ENCODE data around the gene CNPPD1.
A peak's percentile ranks its signal among the peaks of the same experiment; 100 is the strongest.

The CNPPD1 gene

DNA sequence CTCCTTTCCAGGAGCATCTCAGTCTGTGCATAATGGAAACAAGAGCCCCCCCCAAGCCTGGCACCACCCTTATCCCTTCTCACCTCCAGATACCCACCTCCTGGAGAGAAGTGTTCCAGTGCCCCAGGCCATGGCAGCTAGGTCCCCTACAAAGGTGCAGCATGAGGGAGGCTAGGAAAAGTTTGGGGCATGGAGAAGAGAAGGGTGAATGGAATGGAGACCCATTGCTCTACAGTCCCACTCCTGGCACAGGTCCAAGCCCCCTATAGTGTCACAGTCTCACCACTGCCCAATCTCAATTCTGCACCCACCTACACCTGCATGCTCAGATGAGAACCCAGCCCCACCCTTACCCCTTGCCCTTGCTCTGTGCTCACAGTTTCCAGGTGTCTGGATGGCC, 7.8 kb downstream of the CNPPD1 start:
- peaks cover 6% of the 10 kb centered on the region for H3K4me1 Mint-ChIP-seq
- H3K9me3 Mint-ChIP-seq: no peaks in the 10 kb centered on the region
- H3K27me3 Mint-ChIP-seq (ENCODE audit: low read depth): peaks cover 4% of the 10 kb centered on the region
- no peak overlapping the region for H3K27ac Mint-ChIP-seq
- H3K4me3 Mint-ChIP-seq: no peak overlapping the region
- H3K36me3 Mint-ChIP-seq (ENCODE audit: low read depth): peaks cover 16% of the 10 kb centered on the region
- TF ChIP-seq, protein P1, sequence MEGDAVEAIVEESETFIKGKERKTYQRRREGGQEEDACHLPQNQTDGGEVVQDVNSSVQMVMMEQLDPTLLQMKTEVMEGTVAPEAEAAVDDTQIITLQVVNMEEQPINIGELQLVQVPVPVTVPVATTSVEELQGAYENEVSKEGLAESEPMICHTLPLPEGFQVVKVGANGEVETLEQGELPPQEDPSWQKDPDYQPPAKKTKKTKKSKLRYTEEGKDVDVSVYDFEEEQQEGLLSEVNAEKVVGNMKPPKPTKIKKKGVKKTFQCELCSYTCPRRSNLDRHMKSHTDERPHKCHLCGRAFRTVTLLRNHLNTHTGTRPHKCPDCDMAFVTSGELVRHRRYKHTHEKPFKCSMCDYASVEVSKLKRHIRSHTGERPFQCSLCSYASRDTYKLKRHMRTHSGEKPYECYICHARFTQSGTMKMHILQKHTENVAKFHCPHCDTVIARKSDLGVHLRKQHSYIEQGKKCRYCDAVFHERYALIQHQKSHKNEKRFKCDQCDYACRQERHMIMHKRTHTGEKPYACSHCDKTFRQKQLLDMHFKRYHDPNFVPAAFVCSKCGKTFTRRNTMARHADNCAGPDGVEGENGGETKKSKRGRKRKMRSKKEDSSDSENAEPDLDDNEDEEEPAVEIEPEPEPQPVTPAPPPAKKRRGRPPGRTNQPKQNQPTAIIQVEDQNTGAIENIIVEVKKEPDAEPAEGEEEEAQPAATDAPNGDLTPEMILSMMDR (IDR thresholded peaks at IDR 0.05; ENCODE audit: unreplicated experiment in 3 of 3): no peak

DNA sequence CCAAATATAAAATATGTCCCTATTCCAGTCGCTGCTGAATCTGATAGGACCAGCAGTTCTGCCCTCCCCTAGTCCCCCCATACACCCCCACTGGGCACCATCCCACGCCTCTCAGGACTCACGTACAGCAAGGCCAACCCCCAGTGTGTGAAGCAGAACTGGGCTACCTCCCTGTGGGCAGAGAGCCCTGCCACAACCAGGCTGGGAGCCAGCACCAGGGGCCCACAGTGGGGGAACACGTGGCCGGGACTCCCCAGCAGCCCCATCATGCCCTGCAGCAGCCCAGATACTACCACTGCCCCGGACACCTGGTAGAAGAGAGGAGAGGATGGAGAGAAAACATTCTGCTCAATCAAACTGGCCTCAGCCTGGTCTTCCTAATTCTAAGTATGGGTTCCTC, 8.2 kb downstream of the CNPPD1 start:
- Mint-ChIP-seq H3K4me3 (no peak overlapping the region), H3K9me3 (no peaks in the 10 kb centered on the region), H3K27ac (no peak overlapping the region), H3K4me1 (peaks cover 6% of the 10 kb centered on the region), H3K36me3 (ENCODE audit: low read depth) (peaks cover 14% of the 10 kb centered on the region), H3K27me3 (ENCODE audit: low read depth) (peaks cover 7% of the 10 kb centered on the region)
- TF ChIP-seq, protein P1 (IDR thresholded peaks at IDR 0.05; ENCODE audit: unreplicated experiment in 3 of 3): no peak

- peaks cover 11% of the 10 kb centered on the region for H3K27me3 Mint-ChIP-seq (ENCODE audit: low read depth)
- H3K4me3 Mint-ChIP-seq: no peak overlapping the region
- peaks cover 6% of the 10 kb centered on the region for H3K4me1 Mint-ChIP-seq
- TF ChIP-seq, protein P1 (IDR thresholded peaks at IDR 0.05; ENCODE audit: unreplicated experiment in 3 of 3): no peak
- H3K36me3 Mint-ChIP-seq (ENCODE audit: low read depth): peaks cover 14% of the 10 kb centered on the region
- H3K27ac Mint-ChIP-seq: no peak overlapping the region
- no peaks in the 10 kb centered on the region for H3K9me3 Mint-ChIP-seq
These were observed 8.7 kb downstream of the CNPPD1 start for GRCh38 chr2:219167997-219168396.

DNA sequence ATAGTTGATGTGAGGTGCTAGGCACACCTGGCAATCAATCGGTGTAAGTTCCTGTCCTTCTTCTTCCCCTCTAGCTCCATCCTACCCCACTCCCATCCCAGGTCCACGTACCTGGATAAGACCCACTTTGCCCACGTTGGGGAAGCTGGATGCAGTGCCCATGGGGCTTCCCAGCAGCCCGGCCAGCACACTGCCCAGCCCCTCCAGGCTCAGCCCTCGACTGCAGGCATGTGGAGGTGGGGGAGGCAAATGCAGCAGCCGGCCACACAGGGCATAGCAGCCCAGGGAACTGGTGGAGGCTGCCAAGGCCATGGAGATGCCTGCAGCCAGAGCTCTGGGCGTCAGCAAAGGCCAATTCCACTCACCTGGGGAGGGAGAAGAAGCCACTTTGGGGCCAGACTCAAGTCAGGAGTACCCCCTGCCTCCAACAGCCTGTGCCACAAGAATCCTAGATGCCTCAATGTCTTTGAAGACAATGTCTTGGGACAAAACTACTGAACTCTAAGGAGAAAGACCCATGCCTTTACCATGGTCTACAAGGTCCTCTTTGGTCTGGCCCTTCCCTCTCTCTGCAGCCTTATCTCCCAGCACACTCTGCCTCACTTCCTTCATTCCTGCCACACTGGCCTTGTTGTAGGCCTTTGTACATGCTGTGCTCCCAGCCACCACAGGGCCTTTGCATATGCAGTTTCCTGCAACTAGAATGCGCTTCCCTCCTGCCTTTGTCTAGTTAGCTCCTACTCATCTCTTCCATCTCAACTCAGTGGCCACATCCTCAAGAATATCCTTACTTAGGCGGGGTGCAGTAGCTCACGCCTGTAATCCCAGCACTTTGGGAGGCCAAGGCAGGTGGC, 11.4 kb downstream of the CNPPD1 start:
- H3K9me3 Mint-ChIP-seq: no peaks in the 10 kb centered on the region
- H3K27ac Mint-ChIP-seq: no peak overlapping the region
- no peaks in the 10 kb centered on the region for H3K36me3 Mint-ChIP-seq (ENCODE audit: low read depth)
- no peak overlapping the region for H3K4me3 Mint-ChIP-seq
- TF ChIP-seq, protein P1 (IDR thresholded peaks at IDR 0.05; ENCODE audit: unreplicated experiment in 3 of 3): no peak
- peaks cover 11% of the 10 kb centered on the region for H3K27me3 Mint-ChIP-seq (ENCODE audit: low read depth)
- peaks cover 9% of the 10 kb centered on the region for H3K4me1 Mint-ChIP-seq

DNA sequence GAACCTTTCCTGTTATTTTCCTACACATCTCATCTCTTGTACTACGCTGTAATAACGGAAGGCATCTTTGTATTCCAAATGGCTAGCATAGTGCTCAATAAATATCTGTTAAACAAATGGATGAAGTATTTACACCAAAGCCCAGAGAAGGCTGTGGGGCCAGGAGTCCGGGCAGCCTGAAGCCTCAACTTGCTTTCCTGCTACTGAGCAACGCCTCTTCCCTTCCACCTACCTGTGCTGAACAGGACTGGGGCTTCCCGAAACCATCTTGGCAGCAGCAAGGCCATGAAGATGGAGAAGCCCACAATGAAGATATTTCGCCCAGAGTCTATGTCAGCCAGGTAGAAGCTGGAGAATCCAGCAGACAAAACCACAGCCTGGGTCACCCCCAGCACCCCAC, 13.6 kb downstream of the CNPPD1 start:
- Mint-ChIP-seq H3K27me3 (ENCODE audit: low read depth) (peaks cover 11% of the 10 kb centered on the region), H3K36me3 (ENCODE audit: low read depth) (no peaks in the 10 kb centered on the region), H3K9me3 (no peaks in the 10 kb centered on the region), H3K4me1 (peaks cover 17% of the 10 kb centered on the region), H3K27ac (no peak overlapping the region), H3K4me3 (peak overlapping the region in 1 of 3 experiments; percentile 10)
- TF ChIP-seq, protein P1 (IDR thresholded peaks at IDR 0.05; ENCODE audit: unreplicated experiment in 3 of 3): no peak

- Mint-ChIP-seq H3K4me1 (peaks cover 17% of the 10 kb centered on the region), H3K27me3 (ENCODE audit: low read depth) (peaks cover 8% of the 10 kb centered on the region), H3K27ac (peak overlapping the region; percentile 92 to 99 (median 99)), H3K9me3 (no peaks in the 10 kb centered on the region), H3K4me3 (peak overlapping the region; percentile 93 to 98 (median 95)), H3K36me3 (ENCODE audit: low read depth) (peaks cover 14% of the 10 kb centered on the region)
- TF ChIP-seq, protein P1 (IDR thresholded peaks at IDR 0.05; ENCODE audit: unreplicated experiment in 3 of 3): no peak
These were observed 15.6 kb downstream of the CNPPD1 start for GRCh38 chr2:219161097-219161496.

Measured in nephron (organoid).